Measurements from ENCODE around the gene SEMA5A. TPM values are rescaled to one million over a fixed set of nuclear protein-coding genes. Genes with fewer than 3 reads are reported as not detected.

SEMA5A gene
- total RNA-seq, 1 donor from 2014 or later: 11.9 TPM

DNA sequence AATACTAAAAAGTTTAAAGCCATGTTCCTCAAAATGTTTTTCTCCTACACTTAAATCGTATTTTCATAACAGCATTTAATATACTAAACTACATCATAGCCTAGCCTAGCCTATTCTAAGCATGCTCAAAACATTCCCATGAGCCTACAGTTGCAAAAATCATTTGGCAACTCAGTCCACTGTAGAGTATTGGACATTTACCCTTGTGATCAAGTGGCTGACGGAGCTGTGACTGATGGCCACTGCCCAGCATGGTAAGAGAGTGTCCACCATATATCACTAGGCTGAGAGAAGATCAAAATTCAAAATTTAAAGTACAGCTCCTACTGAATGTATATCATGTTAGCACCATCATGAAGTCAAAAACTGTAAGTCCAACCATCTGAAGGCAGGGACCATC lies 30.9 kb downstream of the SEMA5A start:
- Mint-ChIP-seq H3K4me1 (peaks cover 6% of the 10 kb centered on the region), H3K9me3 (no peaks in the 10 kb centered on the region), H3K27ac (no peak overlapping the region), H3K36me3 (peaks cover 5% of the 10 kb centered on the region), H3K4me3 (no peak overlapping the region), H3K27me3 (ENCODE audit: insufficient read depth, low read depth) (no peaks in the 10 kb centered on the region)
- Histone ChIP-seq H3K9me3 (ENCODE audit: low read depth) (no peaks in the 10 kb centered on the region), H3K36me3 (no peaks in the 10 kb centered on the region), H3K79me2 (ENCODE audit: low read depth) (no peaks in the 10 kb centered on the region), H3K4me3 (no peak overlapping the region), H2AFZ (replicated peaks) (no peak overlapping the region), H3K4me2 (no peak overlapping the region), H3K27ac (no peak overlapping the region), H3K27me3 (no peaks in the 10 kb centered on the region), H3F3A (ENCODE audit: low read depth) (no peaks in the 10 kb centered on the region), H3K9ac (no peak overlapping the region), H4K20me1 (ENCODE audit: low read depth) (no peaks in the 10 kb centered on the region), H3K4me1 (no peaks in the 10 kb centered on the region)
- TF ChIP-seq EZH2phosphoT487 (IDR thresholded peaks at IDR 0.05): no peak
- TF ChIP-seq, protein P1, sequence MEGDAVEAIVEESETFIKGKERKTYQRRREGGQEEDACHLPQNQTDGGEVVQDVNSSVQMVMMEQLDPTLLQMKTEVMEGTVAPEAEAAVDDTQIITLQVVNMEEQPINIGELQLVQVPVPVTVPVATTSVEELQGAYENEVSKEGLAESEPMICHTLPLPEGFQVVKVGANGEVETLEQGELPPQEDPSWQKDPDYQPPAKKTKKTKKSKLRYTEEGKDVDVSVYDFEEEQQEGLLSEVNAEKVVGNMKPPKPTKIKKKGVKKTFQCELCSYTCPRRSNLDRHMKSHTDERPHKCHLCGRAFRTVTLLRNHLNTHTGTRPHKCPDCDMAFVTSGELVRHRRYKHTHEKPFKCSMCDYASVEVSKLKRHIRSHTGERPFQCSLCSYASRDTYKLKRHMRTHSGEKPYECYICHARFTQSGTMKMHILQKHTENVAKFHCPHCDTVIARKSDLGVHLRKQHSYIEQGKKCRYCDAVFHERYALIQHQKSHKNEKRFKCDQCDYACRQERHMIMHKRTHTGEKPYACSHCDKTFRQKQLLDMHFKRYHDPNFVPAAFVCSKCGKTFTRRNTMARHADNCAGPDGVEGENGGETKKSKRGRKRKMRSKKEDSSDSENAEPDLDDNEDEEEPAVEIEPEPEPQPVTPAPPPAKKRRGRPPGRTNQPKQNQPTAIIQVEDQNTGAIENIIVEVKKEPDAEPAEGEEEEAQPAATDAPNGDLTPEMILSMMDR (IDR thresholded peaks at IDR 0.05): no peak
- no peak for DNase-seq (ENCODE audit: low spot score)

DNA sequence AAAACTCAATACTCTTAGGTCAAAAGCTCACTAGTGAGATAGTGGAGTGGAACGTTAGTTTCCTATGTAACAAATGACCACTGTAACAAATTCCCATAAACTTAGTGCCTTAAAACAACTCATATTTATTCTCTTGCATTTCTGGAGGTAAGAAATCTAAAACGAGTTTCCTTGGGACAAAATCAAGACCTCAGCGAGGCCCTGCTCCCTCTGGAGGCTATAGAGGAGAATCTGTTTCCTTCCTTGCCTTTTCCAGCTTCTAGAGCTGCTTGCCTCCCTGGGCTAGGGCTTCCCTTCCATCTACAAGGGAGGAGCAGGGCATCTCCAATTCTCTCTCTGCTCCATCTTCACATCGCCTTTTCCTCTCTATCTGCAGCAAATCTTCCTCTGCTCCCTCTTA lies 32.0 kb downstream of the SEMA5A start:
- peaks cover 4% of the 10 kb centered on the region for H3K4me1 Mint-ChIP-seq
- Histone ChIP-seq H3F3A (ENCODE audit: low read depth) (no peaks in the 10 kb centered on the region), H3K36me3 (no peaks in the 10 kb centered on the region), H3K27me3 (no peaks in the 10 kb centered on the region), H3K4me3 (no peak overlapping the region), H3K9ac (no peak overlapping the region), H3K79me2 (ENCODE audit: low read depth) (no peaks in the 10 kb centered on the region), H4K20me1 (ENCODE audit: low read depth) (no peaks in the 10 kb centered on the region), H3K27ac (no peak overlapping the region), H3K4me2 (no peak overlapping the region), H2AFZ (replicated peaks) (no peak overlapping the region), H3K9me3 (ENCODE audit: low read depth) (no peaks in the 10 kb centered on the region), H3K4me1 (no peaks in the 10 kb centered on the region)
- H3K27me3 Mint-ChIP-seq (ENCODE audit: insufficient read depth, low read depth): no peaks in the 10 kb centered on the region
- no peak overlapping the region for H3K4me3 Mint-ChIP-seq
- TF ChIP-seq EZH2 (IDR thresholded peaks at IDR 0.05) (no peak), EZH2phosphoT487 (IDR thresholded peaks at IDR 0.05) (no peak)
- TF ChIP-seq, protein P1 (IDR thresholded peaks at IDR 0.05): peak; percentile 52
- peak; percentile 47 for DNase-seq (ENCODE audit: low spot score)
- peaks cover 6% of the 10 kb centered on the region for H3K36me3 Mint-ChIP-seq
- H3K27ac Mint-ChIP-seq: no peak overlapping the region
- no peaks in the 10 kb centered on the region for H3K9me3 Mint-ChIP-seq

DNA sequence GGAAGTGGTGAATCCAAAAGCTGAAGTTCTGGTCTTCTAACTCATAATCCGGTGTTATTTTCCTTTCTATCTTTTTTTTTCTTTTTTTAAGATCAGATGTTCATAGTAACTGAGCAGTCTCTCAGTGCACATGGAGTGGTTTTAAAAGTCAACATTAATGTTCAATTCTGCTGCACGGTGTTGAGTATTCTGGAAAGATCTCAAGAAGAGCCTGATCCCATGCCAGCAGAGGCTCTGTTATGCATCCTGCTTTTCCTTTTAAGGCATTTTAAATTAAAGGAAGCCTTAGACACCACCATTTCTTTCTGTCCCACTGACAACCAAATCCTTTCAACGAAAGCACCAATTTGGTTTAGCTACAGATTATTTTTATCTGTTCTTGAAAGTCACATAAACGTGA lies 33.4 kb downstream of the SEMA5A start:
- H3K27ac Mint-ChIP-seq: no peak overlapping the region
- H3K4me1 Mint-ChIP-seq: no peaks in the 10 kb centered on the region
- TF ChIP-seq EZH2phosphoT487 (IDR thresholded peaks at IDR 0.05): no peak
- no peak for TF ChIP-seq EZH2 (IDR thresholded peaks at IDR 0.05)
- TF ChIP-seq, protein P1 (IDR thresholded peaks at IDR 0.05): no peak
- no peak overlapping the region for H3K27ac ChIP-seq
- no peaks in the 10 kb centered on the region for H3K9me3 ChIP-seq (ENCODE audit: low read depth)
- H3F3A ChIP-seq (ENCODE audit: low read depth): no peaks in the 10 kb centered on the region
- peaks cover 14% of the 10 kb centered on the region for H3K36me3 Mint-ChIP-seq
- no peaks in the 10 kb centered on the region for H3K79me2 ChIP-seq (ENCODE audit: low read depth)
- no peaks in the 10 kb centered on the region for H3K27me3 ChIP-seq
- no peaks in the 10 kb centered on the region for H3K27me3 Mint-ChIP-seq (ENCODE audit: insufficient read depth, low read depth)
- no peaks in the 10 kb centered on the region for H4K20me1 ChIP-seq (ENCODE audit: low read depth)
- no peak overlapping the region for H3K9ac ChIP-seq
- no peak overlapping the region for H3K4me2 ChIP-seq
- no peaks in the 10 kb centered on the region for H3K9me3 Mint-ChIP-seq
- no peaks in the 10 kb centered on the region for H3K36me3 ChIP-seq
- DNase-seq (ENCODE audit: low spot score): no peak
- no peak overlapping the region for H2AFZ ChIP-seq (replicated peaks)
- no peak overlapping the region for H3K4me3 ChIP-seq
- no peaks in the 10 kb centered on the region for H3K4me1 ChIP-seq
- H3K4me3 Mint-ChIP-seq: no peak overlapping the region
